ENCODE results near the gene WFDC12.

GRCh38 chr20:45140836-45141235 is 16.6 kb upstream of the WFDC12 start:
- TF ChIP-seq CTCF (optimal IDR thresholded peaks at IDR 0.05 in 1 of 3, IDR thresholded peaks at IDR 0.05 in 1 of 3, conservative IDR thresholded peaks at IDR 0.05 in 1 of 3; ENCODE audit: extremely low read depth in 1 of 3, insufficient read depth in 2 of 3, low read length in 3 of 3), result no peak
- no peak for TF ChIP-seq EZH2 (IDR thresholded peaks at IDR 0.05; ENCODE audit: low read length)

All from keratinocyte (primary cell).